Esophagus squamous epithelium (tissue), 4 donors: Measurements from ENCODE around the gene ADORA2A.

Experiments
- POLR2A ChIP-seq, 4 donors: fragments of 450-650 bp; IDR thresholded peaks; one replicate each; pipeline ENCODE4 v1.6.1; 2017; ENCODE audit warnings: antibody characterized with exemption in 4 of 4, mild to moderate bottlenecking in 4 of 4, moderate library complexity in 3 of 4
- TF ChIP-seq, protein P1 (sequence below), 6 experiments: fragments of 450-650 bp in 4 of 6; fragments of 200-600 bp in 2 of 6; sonication (generic) in 2 of 6; IDR thresholded peaks; one replicate each; pipeline ENCODE4 v1.5.1; 2016 to 2019; ENCODE audit warnings: antibody characterized with exemption in 6 of 6, mild to moderate bottlenecking in 4 of 6, moderate library complexity in 4 of 6

DNA sequence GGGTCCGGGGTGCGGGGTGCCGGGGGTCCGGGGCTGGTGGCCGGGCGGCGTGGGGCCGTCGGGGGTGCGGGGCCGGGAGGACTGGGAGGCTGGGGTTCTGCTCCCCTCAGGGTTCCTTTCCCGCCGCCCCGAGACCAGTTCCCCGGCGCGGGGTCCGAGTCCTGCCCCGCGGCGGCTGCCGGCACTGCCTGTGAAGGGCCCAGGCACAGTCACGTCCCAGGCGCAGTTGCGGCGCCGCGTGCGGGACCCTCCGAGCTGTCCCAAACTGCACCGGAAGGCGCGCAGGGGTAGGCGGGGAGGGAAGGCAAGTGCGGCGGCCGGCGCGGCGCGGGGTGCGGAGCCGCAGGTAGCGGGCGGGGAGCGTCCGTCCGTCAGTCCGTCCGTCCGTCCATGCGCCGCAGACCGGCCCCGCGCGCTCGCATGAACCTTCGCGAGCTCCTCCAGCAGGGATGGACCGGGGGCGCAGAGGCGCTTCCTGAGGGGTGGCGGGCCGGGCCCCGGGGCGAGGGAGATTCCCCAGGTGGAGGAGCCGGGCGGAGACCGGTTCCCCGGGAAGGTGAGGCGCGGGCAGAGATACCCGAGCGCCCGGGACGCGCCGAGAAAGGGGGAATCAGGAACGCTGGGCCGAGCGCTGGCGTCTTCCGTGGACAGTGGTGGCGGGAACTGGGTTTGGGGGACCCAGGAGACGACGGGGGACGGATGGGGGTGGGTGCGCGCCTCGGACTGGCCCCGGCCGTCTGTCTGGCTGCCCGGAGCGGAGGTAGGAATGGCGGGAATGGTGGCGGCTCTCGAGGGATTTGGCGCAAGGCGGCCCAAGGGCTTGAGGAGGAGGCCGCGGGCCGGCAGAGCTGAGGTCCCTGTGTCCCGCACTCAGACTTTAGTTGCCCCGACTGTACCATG lies 3.1 kb upstream of the ADORA2A start:
- TF ChIP-seq, protein P1, sequence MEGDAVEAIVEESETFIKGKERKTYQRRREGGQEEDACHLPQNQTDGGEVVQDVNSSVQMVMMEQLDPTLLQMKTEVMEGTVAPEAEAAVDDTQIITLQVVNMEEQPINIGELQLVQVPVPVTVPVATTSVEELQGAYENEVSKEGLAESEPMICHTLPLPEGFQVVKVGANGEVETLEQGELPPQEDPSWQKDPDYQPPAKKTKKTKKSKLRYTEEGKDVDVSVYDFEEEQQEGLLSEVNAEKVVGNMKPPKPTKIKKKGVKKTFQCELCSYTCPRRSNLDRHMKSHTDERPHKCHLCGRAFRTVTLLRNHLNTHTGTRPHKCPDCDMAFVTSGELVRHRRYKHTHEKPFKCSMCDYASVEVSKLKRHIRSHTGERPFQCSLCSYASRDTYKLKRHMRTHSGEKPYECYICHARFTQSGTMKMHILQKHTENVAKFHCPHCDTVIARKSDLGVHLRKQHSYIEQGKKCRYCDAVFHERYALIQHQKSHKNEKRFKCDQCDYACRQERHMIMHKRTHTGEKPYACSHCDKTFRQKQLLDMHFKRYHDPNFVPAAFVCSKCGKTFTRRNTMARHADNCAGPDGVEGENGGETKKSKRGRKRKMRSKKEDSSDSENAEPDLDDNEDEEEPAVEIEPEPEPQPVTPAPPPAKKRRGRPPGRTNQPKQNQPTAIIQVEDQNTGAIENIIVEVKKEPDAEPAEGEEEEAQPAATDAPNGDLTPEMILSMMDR (IDR thresholded peaks at IDR 0.05): no peak
- no peak for TF ChIP-seq POLR2A (IDR thresholded peaks at IDR 0.05)
